ENCODE measurements around the gene SLN.

SLN gene

GRCh38 chr11:107699371-107700285, 12.2 kb downstream of the SLN start:
- H3K4me3 ChIP-seq (ENCODE audit: low read depth, low read length), result no peak overlapping the region
- TF ChIP-seq, protein P1, sequence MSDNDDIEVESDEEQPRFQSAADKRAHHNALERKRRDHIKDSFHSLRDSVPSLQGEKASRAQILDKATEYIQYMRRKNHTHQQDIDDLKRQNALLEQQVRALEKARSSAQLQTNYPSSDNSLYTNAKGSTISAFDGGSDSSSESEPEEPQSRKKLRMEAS (IDR thresholded peaks at IDR 0.05; ENCODE audit: low read depth, low read length), result no peak
- no peak for TF ChIP-seq POLR2A (IDR thresholded peaks at IDR 0.05; ENCODE audit: extremely low read depth, insufficient read length)
- TF ChIP-seq, protein P2, sequence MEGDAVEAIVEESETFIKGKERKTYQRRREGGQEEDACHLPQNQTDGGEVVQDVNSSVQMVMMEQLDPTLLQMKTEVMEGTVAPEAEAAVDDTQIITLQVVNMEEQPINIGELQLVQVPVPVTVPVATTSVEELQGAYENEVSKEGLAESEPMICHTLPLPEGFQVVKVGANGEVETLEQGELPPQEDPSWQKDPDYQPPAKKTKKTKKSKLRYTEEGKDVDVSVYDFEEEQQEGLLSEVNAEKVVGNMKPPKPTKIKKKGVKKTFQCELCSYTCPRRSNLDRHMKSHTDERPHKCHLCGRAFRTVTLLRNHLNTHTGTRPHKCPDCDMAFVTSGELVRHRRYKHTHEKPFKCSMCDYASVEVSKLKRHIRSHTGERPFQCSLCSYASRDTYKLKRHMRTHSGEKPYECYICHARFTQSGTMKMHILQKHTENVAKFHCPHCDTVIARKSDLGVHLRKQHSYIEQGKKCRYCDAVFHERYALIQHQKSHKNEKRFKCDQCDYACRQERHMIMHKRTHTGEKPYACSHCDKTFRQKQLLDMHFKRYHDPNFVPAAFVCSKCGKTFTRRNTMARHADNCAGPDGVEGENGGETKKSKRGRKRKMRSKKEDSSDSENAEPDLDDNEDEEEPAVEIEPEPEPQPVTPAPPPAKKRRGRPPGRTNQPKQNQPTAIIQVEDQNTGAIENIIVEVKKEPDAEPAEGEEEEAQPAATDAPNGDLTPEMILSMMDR (IDR thresholded peaks at IDR 0.05; ENCODE audit: low read depth, low read length), result no peak
- no peak for DNase-seq (ENCODE audit: low read depth)

- no peak overlapping the region for H3K4me3 ChIP-seq (ENCODE audit: low read depth, low read length)
- TF ChIP-seq, protein P2 (IDR thresholded peaks at IDR 0.05; ENCODE audit: low read depth, low read length), result no peak
- no peak for TF ChIP-seq POLR2A (IDR thresholded peaks at IDR 0.05; ENCODE audit: extremely low read depth, insufficient read length)
- TF ChIP-seq MYC (IDR thresholded peaks at IDR 0.05; ENCODE audit: low read depth, low read length), result no peak
- TF ChIP-seq, protein P1 (IDR thresholded peaks at IDR 0.05; ENCODE audit: low read depth, low read length), result no peak
- DNase-seq (ENCODE audit: low read depth), result no peak
Observed at GRCh38 chr11:107697291-107697690, 14.6 kb downstream of the SLN start.

GRCh38 chr11:107696140-107696539, 15.7 kb downstream of the SLN start:
- TF ChIP-seq MYC (IDR thresholded peaks at IDR 0.05; ENCODE audit: low read depth, low read length) (no peak), POLR2A (IDR thresholded peaks at IDR 0.05; ENCODE audit: extremely low read depth, insufficient read length) (no peak)
- TF ChIP-seq, protein P1 (IDR thresholded peaks at IDR 0.05; ENCODE audit: low read depth, low read length), result no peak
- TF ChIP-seq, protein P2 (IDR thresholded peaks at IDR 0.05; ENCODE audit: low read depth, low read length), result no peak
- DNase-seq (ENCODE audit: low read depth), result no peak
- no peak overlapping the region for H3K4me3 ChIP-seq (ENCODE audit: low read depth, low read length)

DNA sequence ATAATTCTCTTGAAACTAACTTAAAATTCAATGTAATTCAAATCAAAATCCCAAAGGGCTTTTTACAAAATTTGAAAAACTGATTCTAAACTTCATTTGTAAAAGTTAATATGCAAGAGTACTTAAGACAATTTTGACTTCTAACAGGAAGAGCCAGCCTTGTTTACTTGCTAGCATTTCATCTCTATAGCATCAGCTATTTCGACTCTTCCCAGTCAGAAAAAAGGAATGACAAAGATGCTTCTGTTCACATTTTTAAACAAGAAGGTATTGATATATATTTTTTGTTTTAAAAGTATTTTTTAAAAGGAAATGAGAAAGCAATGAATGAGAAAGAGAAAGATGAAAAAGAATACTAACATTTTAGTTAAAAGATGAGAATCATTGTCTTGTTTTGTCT, 16.4 kb downstream of the SLN start:
- no peak for TF ChIP-seq MYC (IDR thresholded peaks at IDR 0.05; ENCODE audit: low read depth, low read length)
- no peak for TF ChIP-seq POLR2A (IDR thresholded peaks at IDR 0.05; ENCODE audit: extremely low read depth, insufficient read length)
- TF ChIP-seq, protein P2 (IDR thresholded peaks at IDR 0.05; ENCODE audit: low read depth, low read length), result no peak
- TF ChIP-seq, protein P1 (IDR thresholded peaks at IDR 0.05; ENCODE audit: low read depth, low read length), result no peak
- DNase-seq (ENCODE audit: low read depth), result no peak
- no peak overlapping the region for H3K4me3 ChIP-seq (ENCODE audit: low read depth, low read length)

- DNase-seq (ENCODE audit: low read depth), result no peak
- no peak overlapping the region for H3K4me3 ChIP-seq (ENCODE audit: low read depth, low read length)
- TF ChIP-seq POLR2A (IDR thresholded peaks at IDR 0.05; ENCODE audit: extremely low read depth, insufficient read length) (no peak), MYC (IDR thresholded peaks at IDR 0.05; ENCODE audit: low read depth, low read length) (no peak)
- TF ChIP-seq, protein P2 (IDR thresholded peaks at IDR 0.05; ENCODE audit: low read depth, low read length), result no peak
- TF ChIP-seq, protein P1 (IDR thresholded peaks at IDR 0.05; ENCODE audit: low read depth, low read length), result no peak
Observed at GRCh38 chr11:107691000-107691750, 20.7 kb downstream of the SLN start.

All from NB4 (cell line).